H9 (cell line): ENCODE data around the gene LRTM2. TPM values are rescaled to one million over a fixed set of nuclear protein-coding genes. Genes with fewer than 3 reads are reported as not detected.

Experiments used
- DNase-seq: peaks from one replicate; pipeline ENCODE4 v3.0.0-alpha.2; 2017
- H2AFZ ChIP-seq: one replicate; pipeline ENCODE4 v1.6.1; 2013; ENCODE audit warnings: mild to moderate bottlenecking, low read length, control low read depth, moderate library complexity
- H2AK5ac ChIP-seq: 2 replicates; pipeline ENCODE4 v1.6.1; 2013; ENCODE audit warnings: low read length, control low read depth, mixed read lengths; ENCODE audit not compliant: insufficient read length
- H2BK120ac ChIP-seq: one replicate; pipeline ENCODE4 v1.6.1; 2013; ENCODE audit warnings: low read depth, mild to moderate bottlenecking, low read length, control low read depth, inconsistent platforms; ENCODE audit not compliant: poor library complexity, severe bottlenecking
- H2BK12ac ChIP-seq: 2 replicates; pipeline ENCODE4 v1.6.1; 2013; ENCODE audit warnings: low read length, control low read depth, mixed read lengths, low read depth; ENCODE audit not compliant: insufficient read length
- H2BK15ac ChIP-seq: 2 replicates; pipeline ENCODE4 v1.6.1; 2013; ENCODE audit warnings: low read depth, low read length, control low read depth
- H2BK20ac ChIP-seq: one replicate; pipeline ENCODE4 v1.6.1; 2013; ENCODE audit warnings: low read depth, mild to moderate bottlenecking, low read length, control low read depth, inconsistent platforms; ENCODE audit not compliant: poor library complexity, severe bottlenecking
- H2BK5ac ChIP-seq: 2 replicates; pipeline ENCODE4 v1.6.1; 2013; ENCODE audit warnings: low read length, control low read depth, mixed read lengths; ENCODE audit not compliant: insufficient read length
- H3K14ac ChIP-seq: 2 replicates; pipeline ENCODE4 v1.6.1; 2013; ENCODE audit warnings: low read length, control low read depth; ENCODE audit not compliant: insufficient read depth
- H3K18ac ChIP-seq: 2 replicates; pipeline ENCODE4 v1.6.1; 2013; ENCODE audit warnings: low read depth, mild to moderate bottlenecking, mixed read lengths, low read length, control low read depth; ENCODE audit not compliant: insufficient read length
- H3K23ac ChIP-seq: 2 replicates; pipeline ENCODE4 v1.6.1; 2013; ENCODE audit warnings: low read length, control low read depth, mixed read lengths, low read depth; ENCODE audit not compliant: insufficient read length
- H3K23me2 ChIP-seq: 2 replicates; pipeline ENCODE4 v1.6.1; 2013; ENCODE audit warnings: low read depth, mild to moderate bottlenecking, mixed read lengths, low read length, control low read depth; ENCODE audit not compliant: insufficient read length, poor library complexity, severe bottlenecking
- H3K27ac ChIP-seq: 2 replicates; pipeline ENCODE4 v1.5.1; 2013; ENCODE audit warnings: low read length, control low read depth, mixed read lengths, low read depth; ENCODE audit not compliant: insufficient read length
- H3K27me3 ChIP-seq: 2 replicates; pipeline ENCODE4 v1.6.1; 2013; ENCODE audit warnings: low read length, control low read depth, inconsistent platforms; ENCODE audit not compliant: insufficient read depth
- H3K4ac ChIP-seq: 2 replicates; pipeline ENCODE4 v1.6.1; 2013; ENCODE audit warnings: low read depth, mild to moderate bottlenecking, control low read depth, inconsistent platforms, low read length, moderate library complexity
- H3K4me1 ChIP-seq: 2 replicates; pipeline ENCODE4 v1.6.1; 2013; ENCODE audit warnings: low read length, control low read depth, inconsistent platforms; ENCODE audit not compliant: insufficient read depth
- H3K4me2 ChIP-seq: 2 replicates; pipeline ENCODE4 v1.6.1; 2013; ENCODE audit warnings: low read length, control low read depth, mixed read lengths; ENCODE audit not compliant: insufficient read length, insufficient read depth
- H3K56ac ChIP-seq: 2 replicates; pipeline ENCODE4 v1.6.1; 2013; ENCODE audit warnings: low read depth, mild to moderate bottlenecking, mixed read lengths, low read length, control low read depth; ENCODE audit not compliant: insufficient read length
- H3K79me1 ChIP-seq: 2 replicates; pipeline ENCODE4 v1.6.1; 2013; ENCODE audit warnings: low read depth, mild to moderate bottlenecking, moderate library complexity, low read length, control low read depth, inconsistent platforms; ENCODE audit not compliant: insufficient read depth, poor library complexity, severe bottlenecking
- H3K79me2 ChIP-seq: 2 replicates; pipeline ENCODE4 v1.6.1; 2013; ENCODE audit warnings: low read length, control low read depth, inconsistent platforms; ENCODE audit not compliant: insufficient read depth
- H3K9ac ChIP-seq: 2 replicates; pipeline ENCODE4 v1.6.1; 2013; ENCODE audit warnings: low read length, control low read depth, mixed read lengths; ENCODE audit not compliant: insufficient read length; ENCODE audit errors: extremely low read depth
- H3K9me3 ChIP-seq: one replicate; pipeline ENCODE4 v1.6.1; 2013; ENCODE audit warnings: low read depth, low read length, inconsistent platforms; ENCODE audit not compliant: control insufficient read depth
- H3T11ph ChIP-seq: one replicate; pipeline ENCODE4 v1.6.1; 2013; ENCODE audit warnings: mild to moderate bottlenecking, low read length, control low read depth, inconsistent platforms
- H4K20me1 ChIP-seq: one replicate; pipeline ENCODE4 v1.6.1; 2013; ENCODE audit not compliant: control insufficient read depth, insufficient read length, insufficient read depth
- H4K5ac ChIP-seq: 2 replicates; pipeline ENCODE4 v1.6.1; 2013; ENCODE audit warnings: low read depth, mild to moderate bottlenecking, mixed read lengths, low read length, control low read depth; ENCODE audit not compliant: insufficient read length
- H4K8ac ChIP-seq: replicated peaks from 2 replicates; pipeline ENCODE4 v1.6.1; 2013; ENCODE audit warnings: low read length, control low read depth, mixed read lengths, low read depth; ENCODE audit not compliant: insufficient read length
- H4K91ac ChIP-seq: 2 replicates; pipeline ENCODE4 v1.6.1; 2013; ENCODE audit warnings: low read depth, mild to moderate bottlenecking, moderate library complexity, mixed read lengths, low read length, control low read depth; ENCODE audit not compliant: insufficient read length
- H3K27ac Mint-ChIP-seq, 3 experiments: 2 replicates in 2 of 3; 3 replicates in 1 of 3; pipeline ENCODE4 v1.8.0; 2020 to 2021; ENCODE audit warnings: mixed read lengths in 3 of 3, mild to moderate bottlenecking in 1 of 3, moderate library complexity in 1 of 3
- H3K27me3 Mint-ChIP-seq: 2 replicates; pipeline ENCODE4 v1.8.0; 2021; ENCODE audit warnings: low read depth, mild to moderate bottlenecking, moderate library complexity, mixed read lengths
- H3K36me3 Mint-ChIP-seq, 3 experiments: 2 replicates in 2 of 3; 3 replicates in 1 of 3; pipeline ENCODE4 v1.8.0; 2020 to 2021; ENCODE audit warnings: low read depth in 3 of 3, mixed read lengths in 3 of 3; ENCODE audit not compliant: insufficient read depth in 1 of 3
- H3K4me1 Mint-ChIP-seq, 2 experiments: 2 replicates each; pipeline ENCODE4 v1.8.0; 2020; ENCODE audit warnings: mixed read lengths in 2 of 2
- H3K4me3 Mint-ChIP-seq, 2 experiments: 2 replicates in 1 of 2; 3 replicates in 1 of 2; pipeline ENCODE4 v1.8.0; 2020 to 2021; ENCODE audit warnings: mild to moderate bottlenecking in 2 of 2, mixed read lengths in 2 of 2, moderate library complexity in 1 of 2
- H3K9me3 Mint-ChIP-seq, 2 experiments: 2 replicates in 1 of 2; 3 replicates in 1 of 2; pipeline ENCODE4 v1.8.0; 2020; ENCODE audit warnings: mild to moderate bottlenecking in 2 of 2, mixed read lengths in 2 of 2, moderate library complexity in 1 of 2
- CTCF ChIP-seq: fragments of 200-600 bp; sonication (generic); conservative IDR thresholded peaks from 3 replicates; pipeline ENCODE4 v1.8.0; 2021; ENCODE audit warnings: antibody characterized with exemption, mild to moderate bottlenecking
- WGBS: extraction: QIAGEN DNeasy Blood & Tissue Kit; methylation state at CpG from one replicate; pipeline ENCODE4 v1.1.7; 2013; ENCODE audit warnings: missing lambda C conversion rate, low lambda C conversion rate, mixed read lengths; ENCODE audit not compliant: insufficient read length; ENCODE audit errors: extremely low coverage; 5-methylcytosine and 5-hydroxymethylcytosine counted together
- total RNA-seq: library from RNA; stranded (reverse); gene quantifications from 2 replicates; pipeline ENCODE4 v1.2.1, GENCODE V29; 2021

LRTM2 gene
- total RNA-seq, 1 experiment from 2014 or later, result not detected

DNA sequence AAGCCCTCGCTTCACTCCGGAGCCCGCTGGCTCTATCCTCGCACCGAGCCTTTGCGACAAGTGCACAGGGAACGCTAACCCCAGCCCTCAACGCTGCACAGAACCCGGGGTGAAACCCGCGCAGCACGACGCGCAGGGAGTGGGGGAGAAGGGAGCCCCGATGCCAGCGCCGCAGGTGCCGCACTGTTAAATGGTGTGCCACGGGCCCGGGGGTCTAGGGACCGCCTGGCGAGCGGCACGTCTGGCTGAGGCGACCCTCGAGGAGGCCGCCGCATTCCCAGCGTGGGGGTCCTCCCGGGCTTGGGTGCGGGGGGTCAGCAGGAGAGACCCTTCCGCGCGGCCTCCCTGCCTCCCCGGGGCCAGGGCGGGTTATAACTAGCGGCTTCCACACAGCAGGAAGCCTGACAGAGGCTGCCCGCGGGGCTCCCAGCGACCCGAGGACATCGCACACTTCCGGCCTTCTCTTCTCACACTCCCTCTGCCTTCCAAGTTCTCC is 23.8 kb upstream of the LRTM2 start:
- no peaks in the 10 kb centered on the region for H3K36me3 Mint-ChIP-seq
- H2BK20ac ChIP-seq, result no peak overlapping the region
- no peak overlapping the region for H2BK120ac ChIP-seq
- no peak overlapping the region for H4K8ac ChIP-seq
- peaks cover 25 to 28% of the 10 kb centered on the region in 2 experiments for H3K4me1 Mint-ChIP-seq
- no peak overlapping the region for H3K23ac ChIP-seq
- no peak overlapping the region for H3K9ac ChIP-seq
- no peak overlapping the region; the same call in 1 of the 2 replicates for H3K14ac ChIP-seq
- peaks cover 7% of the 10 kb centered on the region for H3K27me3 Mint-ChIP-seq
- H2BK5ac ChIP-seq, result no peak overlapping the region
- H3K27ac Mint-ChIP-seq, result no peak overlapping the region
- no CpG with 5 or more reads among the region's 43 CpGs for WGBS
- no peak overlapping the region for H3K18ac ChIP-seq
- peak overlapping the region; percentile 23 for H3K4me2 ChIP-seq
- H3K4me1 ChIP-seq, result no peaks in the 10 kb centered on the region; the same call in 1 of the 2 replicates
- H2BK15ac ChIP-seq, result no peak overlapping the region
- H2AK5ac ChIP-seq, result no peak overlapping the region
- H4K20me1 ChIP-seq, result no peaks in the 10 kb centered on the region
- no peaks in the 10 kb centered on the region for H3K9me3 Mint-ChIP-seq
- no peak overlapping the region for H3K27ac ChIP-seq
- peaks cover 4% of the 10 kb centered on the region for H3K23me2 ChIP-seq
- no peak overlapping the region for H2BK12ac ChIP-seq
- H4K91ac ChIP-seq, result no peak overlapping the region
- H3K4ac ChIP-seq, result no peak overlapping the region
- no peak overlapping the region for H3T11ph ChIP-seq
- no peaks in the 10 kb centered on the region for H3K9me3 ChIP-seq
- TF ChIP-seq CTCF, result no peak
- H3K79me1 ChIP-seq, result no peaks in the 10 kb centered on the region
- H3K56ac ChIP-seq, result no peak overlapping the region
- H3K4me3 Mint-ChIP-seq, result no peak overlapping the region
- no peaks in the 10 kb centered on the region for H3K27me3 ChIP-seq
- H2AFZ ChIP-seq, result no peak overlapping the region
- no peaks in the 10 kb centered on the region for H3K79me2 ChIP-seq
- H4K5ac ChIP-seq, result no peak overlapping the region
- DNase-seq, result peak; percentile 51
